Fibroblast of lung (primary cell): Measurements from ENCODE around the gene ZDHHC14.

Experiments
- EZH2 ChIP-seq: IDR thresholded peaks from 2 replicates; pipeline ENCODE4 v1.5.1; 2012; ENCODE audit warnings: low read length, control low read depth, mild to moderate bottlenecking; ENCODE audit errors: missing control alignments
- TF ChIP-seq, protein P1 (sequence below), 2 donors: IDR thresholded peaks in 1 of 2; conservative IDR thresholded peaks in 1 of 2; 1 replicate in 1 of 2; 2 replicates in 1 of 2; pipeline ENCODE4 v1.5.1; 2011 to 2012; ENCODE audit warnings: low read length in 2 of 2, control low read depth in 1 of 2, inconsistent platforms in 1 of 2, low read depth in 1 of 2, mild to moderate bottlenecking in 1 of 2

GRCh38 chr6:157670466-157671186 is 289.6 kb downstream of the ZDHHC14 start:
- TF ChIP-seq, protein P1, sequence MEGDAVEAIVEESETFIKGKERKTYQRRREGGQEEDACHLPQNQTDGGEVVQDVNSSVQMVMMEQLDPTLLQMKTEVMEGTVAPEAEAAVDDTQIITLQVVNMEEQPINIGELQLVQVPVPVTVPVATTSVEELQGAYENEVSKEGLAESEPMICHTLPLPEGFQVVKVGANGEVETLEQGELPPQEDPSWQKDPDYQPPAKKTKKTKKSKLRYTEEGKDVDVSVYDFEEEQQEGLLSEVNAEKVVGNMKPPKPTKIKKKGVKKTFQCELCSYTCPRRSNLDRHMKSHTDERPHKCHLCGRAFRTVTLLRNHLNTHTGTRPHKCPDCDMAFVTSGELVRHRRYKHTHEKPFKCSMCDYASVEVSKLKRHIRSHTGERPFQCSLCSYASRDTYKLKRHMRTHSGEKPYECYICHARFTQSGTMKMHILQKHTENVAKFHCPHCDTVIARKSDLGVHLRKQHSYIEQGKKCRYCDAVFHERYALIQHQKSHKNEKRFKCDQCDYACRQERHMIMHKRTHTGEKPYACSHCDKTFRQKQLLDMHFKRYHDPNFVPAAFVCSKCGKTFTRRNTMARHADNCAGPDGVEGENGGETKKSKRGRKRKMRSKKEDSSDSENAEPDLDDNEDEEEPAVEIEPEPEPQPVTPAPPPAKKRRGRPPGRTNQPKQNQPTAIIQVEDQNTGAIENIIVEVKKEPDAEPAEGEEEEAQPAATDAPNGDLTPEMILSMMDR (conservative IDR thresholded peaks at IDR 0.05 in 1 of 2, IDR thresholded peaks at IDR 0.05 in 1 of 2; ENCODE audit: low read depth in 1 of 2, low read length in 2 of 2), result no peak
- no peak for TF ChIP-seq EZH2
